Measurements from ENCODE around the gene RAB13. TPM values are rescaled to one million over a fixed set of nuclear protein-coding genes. Genes with fewer than 3 reads are reported as not detected.

The RAB13 gene
- total and polyA plus RNA-seq, 12 donors: 22.9 to 328 (median 124) TPM

GRCh38 chr1:153933430-153933829, 52.7 kb downstream of the RAB13 start:
- WGBS, 4 donors: 92 to 98% (median 95%) methylated on average over 9 to 14 of the region's 14 CpGs
- Histone ChIP-seq H3K9me3 (replicated peaks in 1 of 3) (no peaks in the 10 kb centered on the region), H3K36me3 (replicated peaks in 1 of 2) (peaks cover 0 to 80% of the 10 kb centered on the region in 2 donors), H3K27ac (no peak overlapping the region), H3K4me3 (no peak overlapping the region), H3K4me1 (replicated peaks in 1 of 2) (no peaks in the 10 kb centered on the region), H3K27me3 (no peaks in the 10 kb centered on the region)
- intact Hi-C loops (cut with DNase I): no loop called here
- no peak for TF ChIP-seq CTCF (IDR thresholded peaks at IDR 0.05)
- TF ChIP-seq POLR2A (IDR thresholded peaks at IDR 0.05): no peak
- DNase-seq: peak in 1 of 7 donors; percentile 13

GRCh38 chr1:153932156-153933131, 53.7 kb downstream of the RAB13 start:
- peak in 1 of 7 donors; percentile 10 for DNase-seq
- Histone ChIP-seq H3K27ac (no peak overlapping the region), H3K4me3 (no peak overlapping the region), H3K27me3 (no peaks in the 10 kb centered on the region), H3K4me1 (replicated peaks in 1 of 2) (no peaks in the 10 kb centered on the region), H3K9me3 (replicated peaks in 1 of 3) (no peaks in the 10 kb centered on the region), H3K36me3 (replicated peaks in 1 of 2) (peaks cover 0 to 74% of the 10 kb centered on the region in 2 donors)
- no peak for TF ChIP-seq POLR2A (IDR thresholded peaks at IDR 0.05)
- TF ChIP-seq CTCF (IDR thresholded peaks at IDR 0.05): no peak
- intact Hi-C loops (cut with DNase I): no loop called here
- WGBS, 4 donors: 92 to 96% (median 95%) methylated on average over 13 to 18 of the region's 18 CpGs

Small RNA genes lying within 50 kb of the gene (microRNA-seq; reads per million reads assigned to microRNA genes)
- gene MIR6737: 0 to 2.0 (median 1.3) reads per million in 3 donors

Small RNA genes lying within 50 kb of the gene (small RNA-seq; reads per million reads assigned to genes)
- 0.08 to 0.12 reads per million in 2 donors for gene MIR6737

Other genes starting within 250 kb of the RAB13 start
- gene SLC27A3, start 210.9 kb downstream of the RAB13 start, total RNA-seq: 10 to 100 TPM in 7 of 9 donors, 1 to 10 TPM in 2; 9.5 to 25.4 (median 14.1) TPM
- gene SLC27A3, start 210.9 kb downstream of the RAB13 start, polyA plus RNA-seq: 10 to 100 TPM; 11.7 to 85.0 (median 62.3) TPM
- 10 to 100 TPM in 7 of 9 donors, 1 to 10 TPM in 2; 6.4 to 43.3 (median 18.0) TPM for gene GATAD2B, start 63.4 kb downstream of the RAB13 start, total RNA-seq
- gene GATAD2B, start 63.4 kb downstream of the RAB13 start, polyA plus RNA-seq: 10 to 100 TPM in 1 of 3 donors, 1 to 10 TPM in 2; 3.0 to 14.2 (median 6.6) TPM
- gene DENND4B, start 39.6 kb downstream of the RAB13 start, total RNA-seq: 10 to 100 TPM in 8 of 9 donors, 1 to 10 TPM in 1; 8.9 to 72.5 (median 34.6) TPM
- 100 to 1,000 TPM in 1 of 3 donors, 10 to 100 TPM in 2; 14.4 to 110 (median 63.7) TPM for gene DENND4B, start 39.6 kb downstream of the RAB13 start, polyA plus RNA-seq
- 10 to 100 TPM in 8 of 9 donors, 1 to 10 TPM in 1; 8.4 to 53.6 (median 31.7) TPM for gene CRTC2, start 27.7 kb downstream of the RAB13 start, total RNA-seq
- 100 to 1,000 TPM in 1 of 3 donors, 10 to 100 TPM in 2; 27.1 to 138 (median 75.0) TPM for gene CRTC2, start 27.7 kb downstream of the RAB13 start, polyA plus RNA-seq
- 100 to 1,000 TPM in 8 of 9 donors, 10 to 100 TPM in 1; 96.5 to 173 (median 115) TPM for gene SLC39A1, start 22.8 kb downstream of the RAB13 start, total RNA-seq
- 10 to 100 TPM; 29.1 to 85.1 (median 63.9) TPM for gene SLC39A1, start 22.8 kb downstream of the RAB13 start, polyA plus RNA-seq
- 10 to 100 TPM in 8 of 9 donors, 1 to 10 TPM in 1; 5.1 to 16.7 (median 15.1) TPM for gene CREB3L4, start 18.4 kb downstream of the RAB13 start, total RNA-seq
- 10 to 100 TPM in 2 of 3 donors, 1 to 10 TPM in 1; 6.3 to 21.8 (median 19.0) TPM for gene CREB3L4, start 18.4 kb downstream of the RAB13 start, polyA plus RNA-seq
- gene JTB, start 8.7 kb downstream of the RAB13 start, total RNA-seq: 100 to 1,000 TPM; 103 to 327 (median 141) TPM
- gene JTB, start 8.7 kb downstream of the RAB13 start, polyA plus RNA-seq: 100 to 1,000 TPM in 2 of 3 donors, 10 to 100 TPM in 1; 68.3 to 144 (median 140) TPM
- 1,000 to 10,000 TPM in 8 of 9 donors, 100 to 1,000 TPM in 1; 943 to 3,069 (median 1,594) TPM for gene RPS27, start 4.4 kb upstream of the RAB13 start, total RNA-seq
- 1,000 to 10,000 TPM; 3,330 to 6,436 (median 4,487) TPM for gene RPS27, start 4.4 kb upstream of the RAB13 start, polyA plus RNA-seq
- gene NUP210L, start 168.7 kb upstream of the RAB13 start, total RNA-seq: under 1 TPM in 4 of 9 donors, not detected in 5; 0.04 to 0.07 (median 0.06) TPM
- under 1 TPM in 1 of 3 donors, not detected in 2; 0.03 TPM for gene NUP210L, start 168.7 kb upstream of the RAB13 start, polyA plus RNA-seq
- 100 to 1,000 TPM; 246 to 357 (median 272) TPM for gene TPM3, start 205.8 kb upstream of the RAB13 start, total RNA-seq
- 100 to 1,000 TPM; 104 to 465 (median 111) TPM for gene TPM3, start 205.8 kb upstream of the RAB13 start, polyA plus RNA-seq
- gene CFAP141, start 220.0 kb upstream of the RAB13 start, total RNA-seq: not detected
- under 1 TPM in 1 of 3 donors, not detected in 2; 0.51 TPM for gene CFAP141, start 220.0 kb upstream of the RAB13 start, polyA plus RNA-seq
- 100 to 1,000 TPM in 4 of 9 donors, 10 to 100 TPM in 5; 51.0 to 152 (median 78.7) TPM for gene UBAP2L, start 234.6 kb upstream of the RAB13 start, total RNA-seq
- gene UBAP2L, start 234.6 kb upstream of the RAB13 start, polyA plus RNA-seq: 100 to 1,000 TPM in 2 of 3 donors, 10 to 100 TPM in 1; 88.9 to 185 (median 101) TPM